HG03139 (cell line): ENCODE results near the gene ADGRD1.
"Not testable (repeated sequence)": the region's sequence is repeated elsewhere in the genome, so short reads cannot be mapped to it uniquely, and the experiment has no call there.

Experiments
- ATAC-seq: cut with Tn5 transposase; IDR thresholded peaks from one replicate; pipeline ENCODE4 v1.9.1; 2021; ENCODE audit not compliant: unreplicated experiment

Gene ADGRD1

DNA sequence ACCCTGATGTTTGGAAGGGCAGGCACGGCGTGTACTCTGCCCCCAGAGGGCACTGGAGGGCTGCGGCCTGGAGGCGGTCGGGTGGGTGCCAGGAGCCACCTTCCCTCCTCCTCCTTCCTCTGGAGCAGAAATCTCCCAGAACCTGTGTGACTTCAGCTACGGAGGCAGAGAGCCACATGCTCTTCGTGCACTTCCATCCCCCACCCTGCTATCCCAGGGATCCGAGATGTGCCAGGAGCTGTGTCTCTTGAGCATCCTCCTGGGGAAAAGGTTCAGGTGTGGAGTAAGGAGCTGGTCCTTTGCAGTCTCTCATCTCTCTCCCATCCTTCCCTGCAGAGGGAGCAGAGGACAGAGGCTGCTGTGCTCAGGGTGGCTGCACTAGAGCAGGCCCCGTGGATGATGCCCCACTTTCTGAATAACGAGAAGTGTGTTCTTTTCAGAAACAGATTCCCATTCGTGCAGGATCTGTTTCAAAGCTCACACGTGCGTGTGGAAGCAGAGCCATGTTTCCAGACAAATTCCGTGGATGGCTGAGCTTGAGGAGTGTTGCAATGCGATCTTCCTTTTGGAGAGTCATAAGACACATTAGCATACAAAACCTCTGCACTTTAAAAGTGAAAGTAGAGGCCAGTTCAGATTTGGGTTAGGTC is 162.9 kb downstream of the ADGRD1 start:
- ATAC-seq: no peak

DNA sequence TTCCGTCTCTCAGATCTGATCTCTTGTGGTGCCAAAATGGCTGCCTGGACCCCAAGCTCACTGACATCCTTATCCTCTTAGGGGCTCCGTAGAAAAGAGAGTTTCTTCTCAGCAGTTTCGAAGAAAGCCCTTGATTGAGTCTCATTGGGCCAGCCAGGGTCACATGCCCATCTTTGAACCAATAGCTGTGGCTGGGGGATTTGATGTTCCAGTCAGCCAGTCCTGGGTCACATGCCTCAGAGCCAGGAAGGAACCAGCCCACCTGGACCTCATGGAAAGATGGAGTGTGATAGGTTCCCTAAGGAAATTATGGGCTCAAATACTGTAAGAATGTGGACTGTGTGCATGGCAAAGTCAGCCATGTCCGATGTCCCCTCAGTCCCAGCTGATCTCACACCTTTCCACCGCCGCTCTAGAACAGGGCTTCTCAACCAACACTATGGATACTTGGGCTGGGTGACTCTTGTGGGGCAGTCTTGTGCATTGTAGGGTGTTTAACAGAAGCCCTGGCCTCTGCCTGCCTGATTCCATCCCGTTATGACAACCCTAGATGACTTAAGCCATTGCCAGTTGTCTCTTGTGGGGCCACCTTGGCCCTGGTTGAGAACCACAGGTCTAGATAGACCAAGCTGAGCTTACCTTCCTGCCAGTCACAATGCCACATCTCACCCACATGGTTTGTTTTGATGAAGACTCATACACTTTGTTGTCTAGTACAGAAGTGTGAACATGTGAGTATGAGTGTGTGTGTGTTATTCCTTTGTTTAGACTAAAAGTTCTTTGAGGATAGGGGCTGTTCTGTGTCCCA is 163.9 kb downstream of the ADGRD1 start:
- no peak for ATAC-seq

DNA sequence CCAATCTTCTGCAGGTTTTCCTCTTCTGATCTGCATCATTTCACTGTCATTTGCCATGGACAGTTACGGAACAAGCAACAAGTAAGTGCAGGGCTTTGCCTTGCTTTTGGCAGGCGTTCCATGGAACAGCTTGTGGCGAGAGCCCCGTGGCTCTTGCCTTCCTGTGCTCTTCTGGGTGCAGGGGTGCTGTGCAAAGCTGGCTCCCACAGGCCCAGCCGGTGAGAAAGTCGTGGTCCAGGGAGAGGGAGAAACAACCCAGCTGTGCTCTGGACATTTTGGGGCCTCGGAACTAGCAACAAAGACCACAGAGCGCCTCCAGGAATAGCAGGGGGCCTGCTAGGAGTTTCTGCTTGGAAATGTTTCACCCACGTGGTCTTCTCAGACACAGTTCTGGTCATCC is 164.7 kb downstream of the ADGRD1 start:
- ATAC-seq: no peak

GRCh38 chr12:131119345-131119744 is 165.6 kb downstream of the ADGRD1 start:
- not testable (repeated sequence) for ATAC-seq

GRCh38 chr12:131119936-131120335 is 166.2 kb downstream of the ADGRD1 start:
- ATAC-seq: no peak

DNA sequence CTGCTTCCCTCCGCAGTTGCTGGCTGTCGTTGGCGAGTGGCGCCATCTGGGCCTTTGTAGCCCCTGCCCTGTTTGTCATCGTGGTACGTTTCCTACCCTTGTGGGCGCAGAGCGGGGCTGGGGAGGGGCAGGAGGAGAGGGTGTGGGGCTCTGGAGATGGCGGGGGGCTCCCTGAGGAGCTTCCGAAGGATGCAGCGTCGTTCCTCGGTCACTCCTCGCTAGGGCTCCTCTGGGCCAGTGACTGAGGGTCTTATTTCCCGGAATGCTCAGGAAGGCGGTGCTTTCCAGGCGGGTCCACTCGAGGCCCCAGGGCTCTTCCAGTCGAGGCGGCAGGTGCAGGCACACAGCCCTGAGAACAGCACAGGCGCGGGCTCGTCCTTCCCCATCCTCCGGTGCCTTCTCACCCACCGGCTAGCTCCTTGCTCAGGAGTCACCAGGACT is 167.1 kb downstream of the ADGRD1 start:
- ATAC-seq: no peak

DNA sequence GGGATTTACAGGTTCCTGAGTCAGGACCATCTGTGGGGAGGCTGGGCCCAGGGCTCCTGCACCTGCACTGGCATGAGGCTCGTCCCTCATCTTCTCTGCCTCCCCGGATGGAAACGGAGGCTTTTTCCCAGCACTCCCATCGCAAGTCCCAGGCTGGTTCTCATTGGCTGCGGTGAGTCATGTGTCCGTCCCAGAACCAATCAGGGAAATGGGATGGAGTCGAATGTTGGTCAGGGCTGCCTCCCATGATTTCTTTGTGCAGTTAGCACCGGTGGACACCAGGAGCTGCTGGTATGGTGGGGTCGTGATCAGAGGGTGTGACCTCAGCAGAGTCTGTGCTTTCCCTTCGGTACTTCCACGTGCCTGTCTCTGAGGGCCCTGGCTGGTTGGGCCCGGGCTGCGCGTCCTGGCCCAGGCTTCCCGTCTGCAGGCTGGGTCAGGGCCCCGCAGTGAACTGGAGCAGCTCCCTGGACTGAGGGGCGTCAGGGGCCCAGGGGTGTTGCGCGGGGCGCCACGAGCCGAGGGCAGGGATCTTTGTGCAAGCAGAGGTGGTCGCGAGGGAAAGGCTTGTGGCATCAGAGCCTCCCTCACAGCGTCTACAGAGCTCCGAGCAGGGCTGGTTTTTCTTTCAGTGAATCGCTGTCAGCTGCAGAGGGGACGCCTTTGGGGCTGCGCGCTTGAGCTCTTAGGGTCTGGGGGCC is 168.1 kb downstream of the ADGRD1 start:
- ATAC-seq: no peak

DNA sequence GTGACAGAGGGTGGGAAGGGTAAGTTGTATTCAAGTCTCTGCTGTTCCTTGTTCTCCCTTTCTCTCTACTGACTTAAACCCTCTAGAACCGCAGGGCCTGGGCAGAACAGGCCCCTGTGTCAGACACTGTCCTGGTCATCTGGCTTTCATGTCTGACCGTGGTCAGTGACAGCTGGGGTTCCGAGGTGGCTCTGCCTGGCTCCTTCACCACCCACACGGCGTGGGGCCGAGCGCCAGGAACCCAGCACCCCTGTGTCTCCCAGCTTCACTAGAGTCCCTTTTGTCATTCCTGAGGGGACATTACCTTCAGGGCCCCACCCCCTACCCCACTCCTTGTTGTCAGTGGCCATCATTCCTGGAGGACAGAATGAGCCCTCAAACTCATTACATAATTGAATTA is 168.9 kb downstream of the ADGRD1 start:
- ATAC-seq: no peak

DNA sequence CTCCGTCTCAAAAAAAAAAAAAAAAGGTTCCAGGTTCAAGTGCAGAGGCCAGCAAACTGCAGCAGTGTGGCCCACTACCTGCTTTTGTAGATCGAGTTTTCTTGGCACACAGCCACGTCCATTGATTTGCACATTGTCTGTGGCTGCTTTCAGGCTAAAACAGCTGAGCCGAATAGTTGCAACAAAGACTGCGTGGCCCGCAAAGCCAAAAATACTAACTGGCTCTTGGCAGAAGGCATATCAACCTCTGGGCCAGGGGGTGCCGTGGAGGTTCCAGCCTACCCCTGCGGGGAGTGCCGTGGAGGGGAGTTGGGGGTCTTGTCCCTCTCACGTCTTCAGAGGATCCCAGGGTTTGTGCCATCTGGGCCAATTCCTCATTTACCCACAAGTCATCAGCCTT is 170.1 kb downstream of the ADGRD1 start:
- no peak for ATAC-seq

GRCh38 chr12:131124487-131125280 is 171.0 kb downstream of the ADGRD1 start:
- no peak for ATAC-seq

DNA sequence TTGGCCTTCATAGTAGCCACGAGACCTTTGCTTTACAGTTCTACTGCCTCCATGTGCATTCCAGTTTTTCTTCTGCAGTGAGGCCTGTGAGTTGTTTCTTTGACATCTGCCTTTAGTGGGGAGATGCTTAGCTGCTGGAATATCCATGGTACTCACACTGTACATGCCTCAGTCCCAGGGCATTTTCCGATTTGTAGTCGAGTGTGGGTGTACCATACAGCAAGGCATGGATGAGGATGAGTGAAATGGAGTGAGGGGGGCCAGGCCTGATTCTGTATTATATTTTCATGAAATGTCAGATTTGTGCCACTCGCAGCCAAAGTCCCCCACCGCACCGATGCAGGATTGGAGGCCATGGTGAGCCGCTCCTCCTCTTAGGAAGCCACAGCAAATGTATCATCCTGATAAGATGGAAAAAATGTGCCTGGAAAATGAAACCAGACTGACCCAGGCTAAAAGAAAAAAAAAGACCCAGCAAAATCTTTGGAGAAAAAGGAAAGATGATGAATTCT is 173.0 kb downstream of the ADGRD1 start:
- ATAC-seq: no peak

- ATAC-seq: no peak
Observed at GRCh38 chr12:131128556-131128955, 174.8 kb downstream of the ADGRD1 start.

DNA sequence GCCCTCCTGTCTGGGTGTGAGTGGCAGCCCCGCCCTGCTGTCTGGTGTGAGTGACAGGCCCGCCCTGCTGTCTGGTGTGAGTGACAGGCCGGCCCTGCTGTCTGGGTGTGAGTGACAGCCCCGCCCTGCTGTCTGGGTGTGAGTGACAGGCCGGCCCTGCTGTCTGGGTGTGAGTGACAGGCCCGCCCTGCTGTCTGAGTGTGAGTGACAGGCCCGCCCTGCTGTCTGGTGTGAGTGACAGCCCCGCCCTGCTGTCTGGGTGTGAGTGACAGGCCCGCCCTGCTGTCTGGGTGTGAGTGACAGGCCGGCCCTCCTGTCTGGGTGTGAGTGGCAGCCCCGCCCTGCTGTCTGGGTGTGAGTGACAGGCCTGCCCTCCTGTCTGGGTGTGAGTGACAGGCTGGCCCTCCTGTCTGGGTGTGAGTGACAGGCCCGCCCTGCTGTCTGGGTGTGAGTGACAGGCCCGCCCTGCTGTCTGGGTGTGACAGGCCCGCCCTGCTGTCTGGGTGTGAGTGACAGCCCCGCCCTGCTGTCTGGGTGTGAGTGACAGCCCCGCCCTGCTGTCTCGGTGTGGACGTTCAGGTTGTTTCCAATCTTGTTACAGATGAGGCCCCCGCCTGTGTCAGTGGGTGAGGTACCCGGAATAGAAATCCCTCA is 175.4 kb downstream of the ADGRD1 start:
- not testable (repeated sequence) for ATAC-seq

- ATAC-seq: no peak
Observed at GRCh38 chr12:131129839-131130238, 176.1 kb downstream of the ADGRD1 start.

- no peak for ATAC-seq
Observed at GRCh38 chr12:131130311-131130911, 176.7 kb downstream of the ADGRD1 start.

DNA sequence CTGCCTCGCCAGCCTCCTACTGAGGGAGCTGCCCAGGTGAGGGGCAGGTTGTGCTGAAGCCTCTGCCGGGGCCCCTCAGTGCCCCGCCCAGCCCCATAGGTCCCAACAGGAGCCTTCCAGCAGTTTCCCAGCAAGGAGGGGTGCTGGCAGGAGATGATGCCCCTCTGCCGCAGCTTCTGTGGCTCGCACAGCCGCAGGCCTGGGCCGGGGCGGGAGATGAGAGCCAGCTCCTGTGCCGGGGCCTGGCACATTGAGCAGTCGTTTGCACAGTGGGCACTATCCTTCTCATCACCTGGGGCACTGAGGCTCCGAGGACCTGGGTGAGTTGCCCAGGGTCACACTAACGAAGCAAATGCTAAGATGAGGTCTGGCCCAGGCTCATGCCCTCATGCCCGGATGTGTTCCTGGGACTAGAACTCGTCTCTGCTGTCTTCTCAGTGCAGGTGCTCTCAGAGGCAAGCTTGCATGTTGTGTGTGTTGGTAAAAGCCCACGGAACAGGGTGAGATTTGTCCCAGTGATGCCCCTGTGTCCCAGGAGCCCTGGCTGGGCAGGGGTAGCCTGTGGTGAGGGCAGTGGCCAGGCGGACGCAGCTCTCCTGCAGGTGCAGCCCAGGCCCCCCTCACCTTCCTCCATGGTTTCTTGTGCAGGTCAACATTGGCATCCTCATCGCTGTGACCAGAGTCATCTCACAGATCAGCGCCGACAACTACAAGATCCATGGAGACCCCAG is 177.5 kb downstream of the ADGRD1 start:
- no peak for ATAC-seq

DNA sequence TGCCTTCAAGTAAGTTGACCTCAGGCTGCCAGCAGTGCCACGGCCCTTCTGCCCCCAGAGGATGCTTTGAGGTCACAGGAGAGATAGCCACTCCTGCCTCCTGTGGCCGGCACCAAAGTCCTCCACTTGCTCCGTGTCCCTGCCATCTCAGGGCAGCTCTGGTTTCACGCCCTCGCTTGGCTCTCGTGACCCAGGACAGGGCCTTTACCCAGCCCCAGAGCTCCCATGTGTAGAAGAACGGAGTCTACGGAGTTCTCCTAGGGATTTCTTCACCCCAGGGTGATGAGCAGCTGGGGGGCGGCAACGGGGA is 178.1 kb downstream of the ADGRD1 start:
- ATAC-seq: no peak

DNA sequence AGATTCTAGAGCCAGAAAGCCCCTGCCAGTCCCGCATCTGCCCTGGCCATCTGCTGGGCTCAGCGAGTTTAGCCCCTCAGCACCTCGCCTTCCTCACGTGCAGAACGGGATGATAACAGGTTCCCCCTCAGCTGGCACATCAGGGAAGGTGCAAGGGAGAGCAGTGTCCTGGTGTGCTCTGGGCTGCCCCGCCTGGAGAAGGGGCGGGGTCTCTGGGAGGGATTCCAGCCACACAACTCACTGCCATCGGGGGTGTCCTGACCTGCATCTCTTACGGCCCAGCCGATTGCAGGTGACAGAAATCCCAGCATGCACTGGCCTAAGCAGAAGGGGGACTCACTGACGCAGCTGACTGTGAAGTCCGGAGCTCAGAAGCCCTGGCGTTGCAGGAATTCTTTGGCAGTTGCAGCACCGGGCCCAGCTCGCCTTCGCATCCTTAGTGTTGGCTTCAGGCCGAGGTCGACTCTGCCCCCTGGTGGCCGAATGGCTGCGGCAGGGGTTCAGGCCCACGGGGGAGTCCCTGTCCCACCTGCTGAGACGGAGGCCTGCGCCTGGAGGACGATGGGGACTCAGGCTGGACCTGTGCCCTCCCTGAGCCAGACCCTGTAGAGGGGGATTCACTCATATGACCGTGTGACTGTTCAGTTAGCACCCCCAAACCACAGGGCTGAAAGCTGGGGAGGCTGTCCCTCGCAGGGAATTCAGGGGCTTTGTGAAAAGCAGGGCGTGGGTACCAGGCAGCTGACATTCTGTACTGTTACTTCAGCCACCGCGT is 178.6 kb downstream of the ADGRD1 start:
- ATAC-seq: no peak
